Endometrial microvascular endothelial cells (primary cell): ENCODE results near the gene DRICH1. TPM values are rescaled to one million over a fixed set of nuclear protein-coding genes. Genes with fewer than 3 reads are reported as not detected.

Source experiments
- total RNA-seq: library from RNA; depleted of rRNA; stranded (reverse); fragments of >200 nt; gene quantifications from one replicate; pipeline ENCODE4 v1.2.3, GENCODE V29; 2015; ENCODE audit errors: inconsistent ontology term

Gene DRICH1
- total RNA-seq, 1 donor from 2014 or later = not detected

Other genes with a start within 250 kb of the DRICH1 start
- not detected for gene IGLL1, start 52.0 kb downstream of the DRICH1 start, total RNA-seq
- not detected for gene RGL4, start 58.7 kb upstream of the DRICH1 start, total RNA-seq
- 1.6 TPM for gene ZNF70, start 118.8 kb upstream of the DRICH1 start, total RNA-seq
- not detected for gene VPREB3, start 122.1 kb upstream of the DRICH1 start, total RNA-seq
- gene C22orf15, start 130.7 kb upstream of the DRICH1 start, total RNA-seq = not detected
- 9.7 TPM for gene CHCHD10, start 135.7 kb upstream of the DRICH1 start, total RNA-seq
- gene MMP11, start 140.5 kb upstream of the DRICH1 start, total RNA-seq = 2.4 TPM
- 141 TPM for gene SMARCB1, start 154.6 kb upstream of the DRICH1 start, total RNA-seq
- gene DERL3, start 206.7 kb upstream of the DRICH1 start, total RNA-seq = not detected
- gene SLC2A11, start 225.6 kb upstream of the DRICH1 start, total RNA-seq = 4.7 TPM